ENCODE data around the gene ZNF484. TPM values are rescaled to one million over a fixed set of nuclear protein-coding genes. Genes with fewer than 3 reads are reported as not detected.

Gene ZNF484
- total RNA-seq, 1 experiment from 2014 or later: 12.7 TPM

- no peak overlapping the region for H3K4me3 ChIP-seq (ENCODE audit: low read depth, low read length, poor library complexity, severe bottlenecking)
- no peaks in the 10 kb centered on the region for H3K36me3 ChIP-seq (ENCODE audit: insufficient read depth, low read length, poor library complexity, severe bottlenecking)
- TF ChIP-seq EZH2 (IDR thresholded peaks at IDR 0.05; ENCODE audit: borderline replicate concordance, low read depth, low read length, poor library complexity, severe bottlenecking): no peak
- TF ChIP-seq, protein P1, sequence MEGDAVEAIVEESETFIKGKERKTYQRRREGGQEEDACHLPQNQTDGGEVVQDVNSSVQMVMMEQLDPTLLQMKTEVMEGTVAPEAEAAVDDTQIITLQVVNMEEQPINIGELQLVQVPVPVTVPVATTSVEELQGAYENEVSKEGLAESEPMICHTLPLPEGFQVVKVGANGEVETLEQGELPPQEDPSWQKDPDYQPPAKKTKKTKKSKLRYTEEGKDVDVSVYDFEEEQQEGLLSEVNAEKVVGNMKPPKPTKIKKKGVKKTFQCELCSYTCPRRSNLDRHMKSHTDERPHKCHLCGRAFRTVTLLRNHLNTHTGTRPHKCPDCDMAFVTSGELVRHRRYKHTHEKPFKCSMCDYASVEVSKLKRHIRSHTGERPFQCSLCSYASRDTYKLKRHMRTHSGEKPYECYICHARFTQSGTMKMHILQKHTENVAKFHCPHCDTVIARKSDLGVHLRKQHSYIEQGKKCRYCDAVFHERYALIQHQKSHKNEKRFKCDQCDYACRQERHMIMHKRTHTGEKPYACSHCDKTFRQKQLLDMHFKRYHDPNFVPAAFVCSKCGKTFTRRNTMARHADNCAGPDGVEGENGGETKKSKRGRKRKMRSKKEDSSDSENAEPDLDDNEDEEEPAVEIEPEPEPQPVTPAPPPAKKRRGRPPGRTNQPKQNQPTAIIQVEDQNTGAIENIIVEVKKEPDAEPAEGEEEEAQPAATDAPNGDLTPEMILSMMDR (conservative IDR thresholded peaks at IDR 0.05; ENCODE audit: low read depth, low read length): no peak
- no peaks in the 10 kb centered on the region for H3K9me3 ChIP-seq (ENCODE audit: low read depth, low read length, poor library complexity, severe bottlenecking)
- no TSS peak for BruUV-seq (replicated peaks)
- peaks cover 40% of the 10 kb centered on the region for H3K27me3 ChIP-seq (replicated peaks; ENCODE audit: insufficient read depth, low read depth, low read length, poor library complexity)
- H3K4me1 ChIP-seq (ENCODE audit: insufficient read depth, low read length, poor library complexity, severe bottlenecking): no peaks in the 10 kb centered on the region
- H3K27ac ChIP-seq (ENCODE audit: low read depth, low read length, poor library complexity, severe bottlenecking): no peak overlapping the region
- ChIA-PET POLR2A (ENCODE audit: low non-redundant PET) (no interaction called here), CTCF (no interaction called here)
- DNase-seq (ENCODE audit: low spot score): no peak
- intact Hi-C loops (cut with micrococcal nuclease; ENCODE audit: unreplicated experiment): loop anchor here (10.0 kb wide), 1 partner anchor 471 kb away; the partner anchor contains the start of genes CENPP and NOL8
Measured at GRCh38 chr9:92795598-92796336, 82.1 kb downstream of the ZNF484 start.

Other genes starting within 250 kb of the ZNF484 start
- gene IPPK, start 207.9 kb downstream of the ZNF484 start, total RNA-seq (2021): 11.4 and 14.0 TPM in 2 replicates
- gene BICD2, start 113.2 kb downstream of the ZNF484 start, total RNA-seq (2021): 44.3 and 47.8 TPM in 2 replicates
- gene FGD3, start 69.5 kb upstream of the ZNF484 start, total RNA-seq (2021): 0.09 and 0.17 TPM in 2 replicates
- not detected in 2 replicates for gene SUSD3, start 180.7 kb upstream of the ZNF484 start, total RNA-seq (2021)
- gene CARD19, start 218.2 kb upstream of the ZNF484 start, total RNA-seq (2021): 12.2 and 16.2 TPM in 2 replicates

Data from A673 (cell line).